PFSK-1 (cell line): ENCODE measurements around the gene ABCG1.

Experiments
- FOXP2 ChIP-seq: optimal IDR thresholded peaks from 2 replicates; pipeline ENCODE3; 2011; ENCODE audit warnings: borderline replicate concordance, control low read depth, inconsistent platforms; ENCODE audit not compliant: insufficient read depth; ENCODE audit errors: extremely low read length, extremely low read depth
- POLR2AphosphoS5 ChIP-seq: IDR thresholded peaks from 2 replicates; pipeline ENCODE4 v1.6.1; 2012; ENCODE audit warnings: low read depth, mild to moderate bottlenecking, control low read depth, low read length, moderate library complexity
- SIN3A ChIP-seq: IDR thresholded peaks from 2 replicates; pipeline ENCODE4 v1.6.1; 2012; ENCODE audit warnings: mild to moderate bottlenecking, low read length, moderate library complexity, borderline replicate concordance; ENCODE audit not compliant: insufficient read depth
- TAF1 ChIP-seq: IDR thresholded peaks from 2 replicates; pipeline ENCODE4 v1.6.1; 2012; ENCODE audit warnings: low read length, control low read depth, borderline replicate concordance; ENCODE audit not compliant: insufficient read depth
- TF ChIP-seq, protein P1 (sequence below), 2 experiments: IDR thresholded peaks; 2 replicates each; pipeline versions ENCODE4 v1.6.1 to v1.8.0; 2011 to 2012; ENCODE audit warnings: low read depth in 2 of 2, low read length in 2 of 2, control low read depth in 1 of 2, inconsistent platforms in 1 of 2, mild to moderate bottlenecking in 1 of 2, moderate library complexity in 1 of 2; ENCODE audit not compliant: insufficient read depth in 1 of 2

Gene ABCG1

DNA sequence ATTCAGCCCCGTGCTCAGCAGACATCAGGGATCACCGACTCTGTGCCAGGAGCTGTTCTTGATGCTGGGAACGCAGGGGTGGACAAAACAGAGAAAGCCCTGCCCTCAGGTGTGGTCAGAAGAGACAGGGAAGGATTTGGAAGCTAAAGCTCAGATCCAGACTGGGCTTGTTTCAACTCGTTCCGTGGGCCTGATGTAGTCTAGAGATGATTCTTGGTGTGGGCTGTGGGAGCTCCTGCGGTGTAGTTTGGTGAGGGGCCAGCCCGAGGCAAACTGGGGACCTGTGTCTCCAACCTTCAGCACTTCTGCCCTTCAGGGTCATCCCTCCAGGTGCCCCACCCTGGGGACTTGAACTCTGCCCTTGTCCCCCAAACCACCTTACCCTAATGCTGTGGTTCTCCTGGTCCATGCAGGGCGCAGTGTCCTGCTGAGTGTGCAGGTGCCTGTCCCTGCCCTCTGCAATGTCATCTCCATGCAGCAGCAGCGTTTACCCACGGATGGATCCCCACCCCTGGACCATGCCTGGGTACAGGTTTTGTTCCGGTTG, 17.3 kb upstream of the ABCG1 start:
- no peak for TF ChIP-seq FOXP2
- TF ChIP-seq, protein P1, sequence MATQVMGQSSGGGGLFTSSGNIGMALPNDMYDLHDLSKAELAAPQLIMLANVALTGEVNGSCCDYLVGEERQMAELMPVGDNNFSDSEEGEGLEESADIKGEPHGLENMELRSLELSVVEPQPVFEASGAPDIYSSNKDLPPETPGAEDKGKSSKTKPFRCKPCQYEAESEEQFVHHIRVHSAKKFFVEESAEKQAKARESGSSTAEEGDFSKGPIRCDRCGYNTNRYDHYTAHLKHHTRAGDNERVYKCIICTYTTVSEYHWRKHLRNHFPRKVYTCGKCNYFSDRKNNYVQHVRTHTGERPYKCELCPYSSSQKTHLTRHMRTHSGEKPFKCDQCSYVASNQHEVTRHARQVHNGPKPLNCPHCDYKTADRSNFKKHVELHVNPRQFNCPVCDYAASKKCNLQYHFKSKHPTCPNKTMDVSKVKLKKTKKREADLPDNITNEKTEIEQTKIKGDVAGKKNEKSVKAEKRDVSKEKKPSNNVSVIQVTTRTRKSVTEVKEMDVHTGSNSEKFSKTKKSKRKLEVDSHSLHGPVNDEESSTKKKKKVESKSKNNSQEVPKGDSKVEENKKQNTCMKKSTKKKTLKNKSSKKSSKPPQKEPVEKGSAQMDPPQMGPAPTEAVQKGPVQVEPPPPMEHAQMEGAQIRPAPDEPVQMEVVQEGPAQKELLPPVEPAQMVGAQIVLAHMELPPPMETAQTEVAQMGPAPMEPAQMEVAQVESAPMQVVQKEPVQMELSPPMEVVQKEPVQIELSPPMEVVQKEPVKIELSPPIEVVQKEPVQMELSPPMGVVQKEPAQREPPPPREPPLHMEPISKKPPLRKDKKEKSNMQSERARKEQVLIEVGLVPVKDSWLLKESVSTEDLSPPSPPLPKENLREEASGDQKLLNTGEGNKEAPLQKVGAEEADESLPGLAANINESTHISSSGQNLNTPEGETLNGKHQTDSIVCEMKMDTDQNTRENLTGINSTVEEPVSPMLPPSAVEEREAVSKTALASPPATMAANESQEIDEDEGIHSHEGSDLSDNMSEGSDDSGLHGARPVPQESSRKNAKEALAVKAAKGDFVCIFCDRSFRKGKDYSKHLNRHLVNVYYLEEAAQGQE (IDR thresholded peaks at IDR 0.05; ENCODE audit: insufficient read depth in 1 of 2, low read depth in 2 of 2, low read length in 2 of 2), result no peak
- TF ChIP-seq TAF1, result no peak
- no peak for TF ChIP-seq POLR2AphosphoS5
- TF ChIP-seq SIN3A, result no peak

DNA sequence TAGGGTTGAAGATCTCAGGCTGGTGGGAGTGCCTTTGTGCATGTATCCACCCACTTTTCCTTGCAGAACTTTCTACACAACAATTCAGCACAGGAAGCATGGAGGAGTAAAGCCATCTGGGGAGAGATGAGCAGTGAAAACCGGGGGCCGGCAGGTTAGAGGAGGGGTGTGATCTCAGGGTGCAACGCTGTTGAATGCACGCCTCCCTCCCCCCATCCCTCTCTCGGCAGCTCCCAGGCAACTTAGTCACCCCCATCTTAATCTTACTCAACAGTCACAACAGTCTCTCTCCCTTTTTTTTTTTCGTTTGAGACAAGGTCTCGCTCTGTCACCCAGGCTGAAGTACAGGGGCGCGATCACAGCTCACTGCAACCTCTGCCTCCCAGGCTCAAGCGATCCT, 16.6 kb upstream of the ABCG1 start:
- TF ChIP-seq, protein P1 (IDR thresholded peaks at IDR 0.05; ENCODE audit: insufficient read depth in 1 of 2, low read depth in 2 of 2, low read length in 2 of 2), result no peak
- TF ChIP-seq FOXP2 (no peak), TAF1 (no peak), POLR2AphosphoS5 (no peak), SIN3A (no peak)

DNA sequence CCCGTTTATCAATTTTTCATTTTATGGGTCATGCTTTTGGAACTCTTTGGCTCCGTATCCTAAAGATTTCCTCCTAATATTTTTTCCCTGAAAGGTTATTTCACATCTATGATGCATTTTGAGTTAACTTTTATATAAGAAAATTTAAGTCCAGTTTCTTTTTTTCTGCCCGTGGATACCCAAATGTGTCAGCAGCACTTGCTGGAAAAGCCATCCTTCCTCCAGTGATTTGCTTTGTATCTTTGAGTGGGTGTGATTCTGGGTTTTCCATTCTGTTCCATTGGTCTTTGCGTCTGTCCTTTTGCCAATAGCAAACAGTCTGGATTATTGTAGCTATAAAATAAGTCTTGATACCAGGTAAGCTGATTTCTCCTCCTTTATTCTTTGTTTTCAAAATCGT, 15.6 kb upstream of the ABCG1 start:
- TF ChIP-seq FOXP2, result no peak
- no peak for TF ChIP-seq SIN3A
- TF ChIP-seq POLR2AphosphoS5, result no peak
- no peak for TF ChIP-seq TAF1
- TF ChIP-seq, protein P1 (IDR thresholded peaks at IDR 0.05; ENCODE audit: insufficient read depth in 1 of 2, low read depth in 2 of 2, low read length in 2 of 2), result no peak

DNA sequence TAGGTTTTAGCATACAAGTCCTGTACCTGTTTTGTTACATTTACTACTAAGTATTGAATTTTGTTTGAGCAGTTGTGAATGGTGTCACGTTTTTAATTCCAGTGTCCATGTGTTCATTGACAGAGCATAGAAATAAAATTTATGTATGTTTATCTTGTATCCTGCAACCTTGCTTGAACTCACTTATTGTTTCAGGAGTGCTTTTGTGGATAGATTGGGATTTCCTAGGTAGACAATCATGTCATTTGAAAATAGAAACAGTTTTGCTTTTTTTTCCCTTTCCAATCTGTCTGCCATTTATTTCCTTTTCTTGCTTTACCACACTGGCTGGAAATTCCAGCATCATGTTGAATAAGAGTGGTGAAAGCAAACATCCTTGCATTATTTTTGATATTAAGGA, 15.0 kb upstream of the ABCG1 start:
- TF ChIP-seq POLR2AphosphoS5, result no peak
- TF ChIP-seq SIN3A, result no peak
- TF ChIP-seq, protein P1 (IDR thresholded peaks at IDR 0.05; ENCODE audit: insufficient read depth in 1 of 2, low read depth in 2 of 2, low read length in 2 of 2), result no peak
- TF ChIP-seq FOXP2, result no peak
- TF ChIP-seq TAF1, result no peak

DNA sequence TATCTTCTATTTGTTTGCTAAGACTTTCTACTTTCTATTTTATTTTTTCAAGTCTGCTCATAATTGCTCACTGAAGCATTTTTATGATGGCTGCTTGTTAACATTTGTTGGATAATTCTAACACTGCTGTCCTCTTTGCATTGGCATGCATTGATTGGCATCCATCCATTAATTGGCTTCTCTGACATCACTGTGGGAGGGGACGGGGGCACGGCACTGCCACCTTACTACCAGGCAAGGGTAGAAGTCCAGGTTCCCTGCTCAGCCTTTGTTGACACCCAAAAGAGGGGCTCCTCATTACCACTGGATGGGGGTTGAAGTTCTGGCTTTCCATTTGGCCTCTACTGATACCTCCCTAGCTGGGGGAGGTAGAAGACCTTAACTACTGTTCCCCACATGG, 11.5 kb upstream of the ABCG1 start:
- TF ChIP-seq FOXP2 (no peak), TAF1 (no peak), SIN3A (no peak), POLR2AphosphoS5 (no peak)
- TF ChIP-seq, protein P1 (IDR thresholded peaks at IDR 0.05; ENCODE audit: insufficient read depth in 1 of 2, low read depth in 2 of 2, low read length in 2 of 2), result no peak
